VCaP (cell line): ENCODE results near the gene SLC39A7.

Source experiments
- H3K27ac ChIP-seq: fragments of 450-650 bp; 2 replicates; pipeline ENCODE4 v1.5.1; 2017
- TF ChIP-seq, protein P1 (sequence below): fragments of 450-650 bp; conservative IDR thresholded peaks from 2 replicates; pipeline ENCODE4 v1.5.1; 2017; ENCODE audit warnings: mild to moderate bottlenecking, moderate library complexity

SLC39A7 gene

DNA sequence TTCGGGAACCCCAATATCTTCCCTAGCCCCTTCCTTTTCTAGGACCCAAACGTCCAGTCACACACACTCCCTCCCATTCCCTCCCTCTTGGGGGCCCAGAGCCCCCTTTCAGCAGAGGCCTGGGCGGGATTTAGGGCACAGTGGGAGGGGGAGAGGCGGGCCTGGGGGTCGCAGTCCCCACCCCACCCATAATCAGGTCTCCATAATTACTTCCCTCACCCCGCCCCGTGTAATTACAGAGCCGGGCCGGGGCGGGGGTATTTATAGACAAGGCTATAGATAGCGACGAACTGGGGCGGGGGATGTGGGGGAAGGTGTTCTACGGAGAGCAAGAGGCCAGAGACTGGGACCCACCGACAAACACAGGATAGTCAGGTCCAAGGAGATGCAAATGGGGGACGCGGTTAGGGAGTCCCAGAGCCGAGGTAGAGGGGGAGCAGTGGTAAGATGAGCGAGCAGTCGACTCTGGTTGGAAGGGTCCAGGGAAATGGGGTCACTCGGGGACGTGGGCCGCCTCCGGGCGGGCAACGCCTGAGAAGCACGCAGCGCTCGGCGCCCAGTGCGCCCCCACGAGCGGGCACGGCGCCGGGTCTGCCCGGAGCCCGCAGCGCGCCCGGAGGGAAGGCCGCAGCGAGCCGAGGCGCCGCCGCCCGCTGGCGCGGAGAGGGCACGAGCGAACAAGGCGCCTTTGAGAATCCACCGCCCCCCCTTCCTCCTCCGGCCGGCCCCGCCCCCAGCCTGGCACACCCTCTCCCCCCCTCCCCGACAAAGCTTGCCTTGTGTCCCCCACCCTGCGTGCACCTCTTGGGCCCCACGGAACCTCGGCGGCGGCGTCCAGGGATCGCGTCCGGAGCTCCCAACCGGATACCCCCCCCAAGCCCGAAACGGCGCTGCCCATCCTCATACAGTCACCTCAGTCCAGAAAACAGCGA lies 7.7 kb upstream of the SLC39A7 start:
- H3K27ac ChIP-seq: peak overlapping the region; percentile 37; the same call in 1 of the 2 replicates
- TF ChIP-seq, protein P1, sequence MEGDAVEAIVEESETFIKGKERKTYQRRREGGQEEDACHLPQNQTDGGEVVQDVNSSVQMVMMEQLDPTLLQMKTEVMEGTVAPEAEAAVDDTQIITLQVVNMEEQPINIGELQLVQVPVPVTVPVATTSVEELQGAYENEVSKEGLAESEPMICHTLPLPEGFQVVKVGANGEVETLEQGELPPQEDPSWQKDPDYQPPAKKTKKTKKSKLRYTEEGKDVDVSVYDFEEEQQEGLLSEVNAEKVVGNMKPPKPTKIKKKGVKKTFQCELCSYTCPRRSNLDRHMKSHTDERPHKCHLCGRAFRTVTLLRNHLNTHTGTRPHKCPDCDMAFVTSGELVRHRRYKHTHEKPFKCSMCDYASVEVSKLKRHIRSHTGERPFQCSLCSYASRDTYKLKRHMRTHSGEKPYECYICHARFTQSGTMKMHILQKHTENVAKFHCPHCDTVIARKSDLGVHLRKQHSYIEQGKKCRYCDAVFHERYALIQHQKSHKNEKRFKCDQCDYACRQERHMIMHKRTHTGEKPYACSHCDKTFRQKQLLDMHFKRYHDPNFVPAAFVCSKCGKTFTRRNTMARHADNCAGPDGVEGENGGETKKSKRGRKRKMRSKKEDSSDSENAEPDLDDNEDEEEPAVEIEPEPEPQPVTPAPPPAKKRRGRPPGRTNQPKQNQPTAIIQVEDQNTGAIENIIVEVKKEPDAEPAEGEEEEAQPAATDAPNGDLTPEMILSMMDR: no peak

DNA sequence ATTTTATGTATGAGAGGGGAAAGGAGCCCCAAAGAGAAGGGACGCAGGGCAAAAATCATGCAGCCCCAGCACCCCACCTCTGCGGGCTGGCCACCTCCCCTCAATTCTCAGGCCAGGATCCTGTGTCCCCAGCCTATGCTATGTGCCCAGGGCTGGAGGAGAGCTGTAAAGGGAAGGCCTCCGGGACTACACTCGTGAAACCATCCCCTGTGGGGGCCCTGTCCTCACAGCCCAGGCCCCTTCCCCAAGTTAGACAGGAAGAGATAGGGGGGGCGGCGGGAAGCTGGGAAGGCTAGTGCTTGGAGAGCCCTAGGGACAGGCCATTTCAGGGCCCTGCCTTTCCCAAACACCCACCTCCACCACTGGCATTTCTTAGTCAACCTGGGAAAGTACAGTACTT lies 7.0 kb upstream of the SLC39A7 start:
- no peak overlapping the region for H3K27ac ChIP-seq
- TF ChIP-seq, protein P1: no peak

DNA sequence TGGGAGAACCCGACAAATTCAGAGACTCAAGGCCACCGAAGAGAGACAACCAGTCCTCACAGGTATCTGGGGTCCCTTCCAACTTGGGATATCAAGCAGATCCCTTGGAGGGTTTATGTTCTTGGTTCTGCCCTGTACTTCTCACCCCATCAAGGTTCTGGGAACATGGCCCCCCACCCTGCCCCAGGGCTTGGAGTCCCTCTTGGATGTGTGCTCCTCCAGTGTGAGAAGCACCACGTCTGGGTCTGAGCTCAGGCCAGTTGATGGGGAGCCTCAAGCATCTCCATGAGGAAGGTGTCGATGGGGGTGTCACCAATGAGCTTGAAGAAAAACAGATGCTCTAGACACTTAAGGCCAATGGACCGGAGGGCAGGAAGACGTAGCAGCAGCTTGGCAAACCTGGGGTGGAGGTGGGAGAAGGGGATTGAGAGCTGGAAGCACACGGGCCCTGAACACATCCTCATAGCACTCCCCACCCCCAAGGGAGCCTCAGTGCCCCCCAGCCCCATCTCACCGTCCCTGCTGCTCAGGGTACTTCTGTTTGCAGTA lies 6.2 kb upstream of the SLC39A7 start:
- TF ChIP-seq, protein P1: no peak
- no peak overlapping the region for H3K27ac ChIP-seq

DNA sequence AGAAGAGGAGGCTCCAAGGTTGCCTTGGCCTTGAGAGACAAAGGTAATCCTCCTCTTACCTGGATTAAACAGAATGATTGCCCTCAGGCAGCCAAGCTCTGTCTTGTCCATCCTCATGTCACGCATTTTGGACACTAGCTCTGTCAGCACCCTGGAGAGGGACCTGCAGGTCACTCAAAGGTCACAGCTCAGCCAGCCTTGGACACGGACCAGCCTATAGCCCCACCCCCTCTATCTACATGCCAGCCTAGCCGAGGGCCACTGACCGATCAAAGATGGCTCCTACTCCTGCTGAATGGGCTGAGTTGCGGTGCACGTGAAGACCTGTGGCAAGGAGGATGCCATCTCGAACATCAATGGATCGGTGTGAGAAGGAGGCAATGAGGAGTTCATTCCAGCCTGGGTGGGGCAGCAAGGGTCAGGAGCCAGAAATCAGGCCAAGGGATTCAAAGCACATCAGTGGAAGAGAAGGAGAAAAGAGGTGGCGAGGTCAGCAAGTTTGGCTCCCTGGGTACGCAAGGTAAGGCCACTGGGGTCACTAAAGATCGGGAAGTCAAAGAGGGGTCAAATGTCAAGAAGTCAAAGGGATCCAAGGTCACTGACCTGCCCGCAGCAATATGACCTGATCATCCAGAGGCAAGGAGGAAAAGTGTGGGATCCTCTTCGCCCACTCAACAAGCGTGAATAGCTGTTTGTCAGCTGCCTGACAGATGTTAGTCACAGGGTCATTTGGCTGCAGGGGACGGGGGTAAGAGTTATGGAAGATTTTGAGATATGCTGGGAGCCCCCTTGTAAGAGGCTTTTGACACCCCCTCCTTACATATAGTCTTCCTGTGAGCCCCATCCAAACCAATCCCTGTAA lies 5.1 kb upstream of the SLC39A7 start:
- H3K27ac ChIP-seq: no peak overlapping the region
- TF ChIP-seq, protein P1: no peak

DNA sequence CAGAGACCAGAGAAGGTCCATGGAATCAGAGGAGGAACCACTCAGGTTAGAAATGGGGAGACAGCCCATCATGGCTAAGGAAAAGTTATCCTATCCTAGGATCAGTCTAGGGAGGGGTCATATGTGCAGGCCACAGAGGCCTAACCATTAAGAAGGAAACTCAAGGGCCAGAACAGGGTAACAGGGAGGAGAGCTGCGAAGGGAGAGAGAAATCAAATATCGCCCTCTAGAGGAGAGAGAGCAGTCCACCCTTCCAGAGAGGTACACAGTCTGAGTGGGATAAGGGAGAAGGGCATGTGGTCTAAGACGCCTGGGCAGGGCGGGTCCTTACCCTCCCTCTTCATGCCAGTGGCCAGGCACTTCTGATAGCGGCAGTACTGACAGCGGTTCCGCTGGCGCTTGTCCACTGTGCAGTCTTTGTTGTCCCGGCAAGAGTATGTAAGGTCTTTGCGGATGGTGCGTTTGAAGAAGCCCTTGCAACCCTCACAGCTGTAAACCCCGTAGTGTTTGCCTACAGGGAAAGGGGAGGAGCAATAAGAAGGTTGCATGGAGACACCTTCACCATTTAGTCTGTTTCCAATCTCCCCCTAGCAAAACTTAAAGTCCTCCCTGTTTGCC lies 3.1 kb upstream of the SLC39A7 start:
- TF ChIP-seq, protein P1: peak; percentile 98
- peak overlapping the region; percentile 99 for H3K27ac ChIP-seq

DNA sequence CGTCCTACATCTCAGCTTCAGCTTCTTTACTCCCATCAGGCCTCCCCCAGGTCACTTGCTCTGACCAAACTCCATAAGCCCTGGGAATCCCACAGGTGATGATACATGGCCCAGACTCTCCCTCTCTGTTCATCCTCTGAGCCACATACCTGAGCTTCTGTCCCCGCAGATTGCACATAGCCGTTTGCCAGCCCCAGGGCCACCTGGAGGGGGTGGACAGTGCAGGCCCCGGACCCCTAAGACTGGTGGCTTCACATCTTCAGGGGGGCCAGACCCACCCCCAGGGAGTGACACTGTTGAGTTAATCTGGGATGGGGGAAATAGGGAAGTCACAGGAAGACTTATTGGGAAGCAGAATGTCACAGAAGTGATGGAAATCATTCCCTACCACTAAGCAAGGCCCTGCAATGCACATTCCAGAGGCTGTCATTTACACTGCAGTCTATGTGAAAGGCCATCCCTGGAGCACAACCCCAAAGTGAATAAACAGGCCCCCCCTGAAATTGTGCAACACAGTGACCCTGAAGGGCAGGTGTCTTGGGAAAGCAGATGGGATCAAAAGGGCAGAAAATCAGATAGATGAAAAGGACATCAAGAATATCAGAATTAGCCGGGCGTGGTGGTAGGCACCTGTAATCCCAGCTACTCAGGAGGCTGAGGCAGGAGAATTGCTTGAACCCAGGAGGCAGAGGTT lies 2.4 kb upstream of the SLC39A7 start:
- H3K27ac ChIP-seq: peak overlapping the region; percentile 99
- TF ChIP-seq, protein P1: no peak
